Skin epidermis (tissue), 12 donors: Measurements from ENCODE around the gene ZNF485.
A peak's percentile ranks its signal among the peaks of the same experiment; 100 is the strongest.
"Not testable (repeated sequence)": the region's sequence is repeated elsewhere in the genome, so short reads cannot be mapped to it uniquely, and the experiment has no call there.

Source experiments
- H3K27ac ChIP-seq, 21 experiments: fragments of 200-600 bp; sonication (generic) in 11 of 21; one replicate each; pipeline ENCODE4 v1.5.0; 2020; ENCODE audit warnings: mild to moderate bottlenecking in 3 of 21, inconsistent platforms in 2 of 21, moderate library complexity in 2 of 21
- H3K4me3 ChIP-seq, 7 experiments: fragments of 200-600 bp; sonication (generic) in 2 of 7; one replicate each; pipeline ENCODE4 v1.5.0; 2020; ENCODE audit warnings: inconsistent platforms in 2 of 7, mild to moderate bottlenecking in 2 of 7, moderate library complexity in 1 of 7

The ZNF485 gene

GRCh38 chr10:43606323-43607198, at the start of gene ZNF485:
Gene ZNF485 (plus strand): TSS chr10:43606438. CDS start chr10:43607051, 613 bp downstream.
- Histone ChIP-seq H3K4me3 (peak within 1 kb of the TSS; percentile 64 to 97 (median 80)), H3K27ac (peak within 1 kb of the TSS; percentile 25 to 89 (median 71))

- H3K27ac ChIP-seq = no peak overlapping the region
- H3K4me3 ChIP-seq = no peak overlapping the region
These were observed 49.0 kb upstream of the ZNF485 start for GRCh38 chr10:43557214-43557613.

DNA sequence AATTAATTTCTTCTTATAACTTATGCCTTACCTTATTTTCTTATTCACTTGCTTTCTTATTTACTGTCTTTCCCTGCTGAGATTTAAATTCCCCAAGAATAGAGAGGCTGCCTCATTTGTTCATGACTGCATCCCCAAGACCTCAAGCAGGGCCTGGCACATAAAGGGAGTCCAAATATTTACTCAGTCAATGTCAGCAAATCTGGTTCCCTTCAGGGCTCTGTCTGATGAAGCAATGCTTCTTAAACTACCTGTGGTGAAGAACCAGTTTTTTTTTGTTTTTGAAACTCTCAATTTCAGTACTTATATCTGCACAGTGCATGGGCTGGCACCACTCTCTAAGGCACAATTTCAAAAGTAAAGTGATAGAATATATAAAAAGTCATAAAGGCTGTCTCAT, 36.6 kb upstream of the ZNF485 start:
- H3K4me3 ChIP-seq = no peak overlapping the region
- H3K27ac ChIP-seq = no peak overlapping the region

DNA sequence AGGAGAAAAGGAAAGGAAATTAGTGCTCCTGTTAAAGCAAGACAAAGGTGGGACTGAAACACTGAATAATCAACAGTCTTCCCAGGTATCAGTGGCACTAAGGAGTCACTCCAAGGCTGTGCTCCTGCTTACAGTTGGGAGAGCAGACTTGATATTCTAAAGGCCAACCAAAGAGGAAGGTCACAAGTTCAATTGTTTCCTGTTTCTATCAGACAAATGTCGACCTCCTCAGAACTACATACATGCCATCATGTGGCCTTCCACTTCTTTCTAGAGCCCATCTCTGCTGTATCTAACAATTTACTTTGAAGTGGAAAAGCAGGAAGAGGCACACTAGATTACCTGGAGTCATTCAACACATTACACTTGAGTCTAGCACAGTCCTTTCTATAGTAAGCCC, 35.3 kb upstream of the ZNF485 start:
- Histone ChIP-seq H3K4me3 (no peak overlapping the region), H3K27ac (no peak overlapping the region)

- Histone ChIP-seq H3K27ac (peak overlapping the region in 14 of 21 experiments; percentile 7 to 82 (median 62)), H3K4me3 (peak overlapping the region; percentile 36 to 62 (median 49))
These were observed 32.8 kb upstream of the ZNF485 start for GRCh38 chr10:43573250-43574000.

DNA sequence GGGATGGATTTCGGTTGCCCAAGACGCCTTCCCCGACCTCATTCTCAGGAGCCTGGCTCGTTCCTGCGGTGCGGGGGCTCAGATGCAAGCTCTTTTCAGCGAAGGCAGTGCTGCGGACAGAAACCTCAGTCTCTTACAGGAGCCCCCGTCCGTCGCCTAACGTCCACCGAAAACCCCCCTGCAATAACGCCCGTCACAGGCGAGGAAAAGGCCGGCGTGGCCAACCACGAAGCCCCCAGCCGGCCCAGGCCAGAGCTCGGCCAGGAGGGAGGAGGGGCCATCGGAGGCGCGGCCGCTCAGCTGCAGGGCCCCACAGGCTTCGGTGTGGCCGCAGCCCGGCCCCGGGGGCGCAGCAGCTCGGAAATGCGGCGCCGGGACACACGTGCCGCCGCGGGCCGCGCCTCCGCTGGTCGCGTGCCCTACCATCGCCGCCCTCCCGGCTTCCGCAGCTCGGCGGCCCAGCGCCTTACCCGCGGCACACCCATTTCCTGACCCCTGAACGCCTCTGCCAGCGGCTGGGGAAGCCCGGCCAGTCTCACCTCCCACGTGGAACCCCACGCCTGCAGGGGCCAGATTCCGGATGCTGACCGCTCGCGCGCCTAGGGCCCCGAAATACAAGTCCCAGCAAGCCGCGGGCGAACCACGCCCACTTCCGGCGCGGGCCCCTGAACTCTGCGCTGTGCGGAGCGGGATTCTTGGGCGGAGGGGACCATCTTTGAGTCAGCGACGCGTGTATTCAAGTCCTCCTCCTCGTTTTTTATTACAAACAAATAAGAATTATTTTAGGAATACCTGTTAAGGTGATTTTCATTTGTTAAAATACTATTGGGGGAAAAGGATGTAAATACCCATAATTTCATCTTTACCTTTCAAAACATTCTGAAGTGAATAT, 32.0 kb upstream of the ZNF485 start, which contains the start of gene ZNF239:
ZNF239 (minus strand) TSS at position 616 of the 892 bp plus-strand sequence. CDS start 16,537 bp downstream, outside the sequence.
- peak within 1 kb of the TSS in 19 of 21 experiments; percentile 7 to 82 (median 59) for H3K27ac ChIP-seq
- peak within 1 kb of the TSS; percentile 36 to 62 (median 49) for H3K4me3 ChIP-seq

GRCh38 chr10:43574906-43575305, 31.3 kb upstream of the ZNF485 start:
- peak overlapping the region in 4 of 21 experiments; percentile 7 to 78 (median 54) for H3K27ac ChIP-seq
- H3K4me3 ChIP-seq = peak overlapping the region in 6 of 7 experiments; percentile 36 to 62 (median 53)

GRCh38 chr10:43576062-43576461, 30.2 kb upstream of the ZNF485 start:
- Histone ChIP-seq H3K4me3 (no peak overlapping the region), H3K27ac (no peak overlapping the region)

DNA sequence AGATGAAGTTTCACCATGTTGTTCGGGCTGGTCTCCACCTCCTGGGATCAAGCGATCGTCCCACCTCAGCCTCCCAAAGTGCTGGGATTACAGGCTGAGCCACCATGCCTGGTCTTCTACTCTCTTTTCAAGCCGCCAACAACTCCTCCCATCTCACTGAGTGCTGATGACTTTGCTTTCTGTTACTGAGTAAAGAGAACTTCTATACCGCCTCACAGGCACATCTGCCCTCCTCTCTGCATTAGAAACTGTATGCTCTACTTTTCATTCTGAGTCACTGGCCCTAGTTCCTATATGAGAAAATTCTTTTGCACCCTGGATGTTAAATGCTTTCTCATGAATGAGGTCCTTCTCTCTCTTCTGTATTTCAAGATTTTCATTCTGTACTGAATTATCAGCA, 29.7 kb upstream of the ZNF485 start:
- no peak overlapping the region for H3K27ac ChIP-seq
- H3K4me3 ChIP-seq = no peak overlapping the region

GRCh38 chr10:43584051-43584450, 22.2 kb upstream of the ZNF485 start:
- Histone ChIP-seq H3K4me3 (no peak overlapping the region), H3K27ac (no peak overlapping the region)

DNA sequence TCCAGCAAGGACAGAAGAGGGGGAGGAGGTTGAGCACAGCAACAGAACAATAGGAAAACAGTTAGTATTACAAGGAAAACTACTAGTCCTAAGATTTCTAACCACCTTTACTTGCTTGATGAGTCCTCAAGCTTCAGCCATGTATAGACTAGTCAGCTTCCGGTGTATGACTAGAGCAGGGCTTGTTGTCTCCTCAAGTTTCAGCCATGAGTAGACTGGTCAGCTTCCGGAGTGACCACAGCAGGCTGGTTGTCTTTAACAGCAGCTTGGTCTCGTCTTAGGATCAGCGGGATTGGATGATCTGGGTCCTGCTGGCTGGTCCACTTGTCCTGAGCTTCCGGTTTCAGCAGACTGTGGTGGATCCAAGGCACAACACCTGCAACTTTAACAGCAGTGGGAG, 21.2 kb upstream of the ZNF485 start:
- Histone ChIP-seq H3K4me3 (no peak overlapping the region), H3K27ac (no peak overlapping the region)

GRCh38 chr10:43585981-43586729, 20.1 kb upstream of the ZNF485 start:
- Histone ChIP-seq H3K4me3 (no peak overlapping the region), H3K27ac (no peak overlapping the region)

- not testable (repeated sequence) for H3K27ac ChIP-seq, H3K4me3 ChIP-seq
These were observed 19.5 kb upstream of the ZNF485 start for GRCh38 chr10:43586730-43587115.

GRCh38 chr10:43591303-43591904, 14.8 kb upstream of the ZNF485 start:
- H3K27ac ChIP-seq = no peak overlapping the region
- H3K4me3 ChIP-seq = no peak overlapping the region

DNA sequence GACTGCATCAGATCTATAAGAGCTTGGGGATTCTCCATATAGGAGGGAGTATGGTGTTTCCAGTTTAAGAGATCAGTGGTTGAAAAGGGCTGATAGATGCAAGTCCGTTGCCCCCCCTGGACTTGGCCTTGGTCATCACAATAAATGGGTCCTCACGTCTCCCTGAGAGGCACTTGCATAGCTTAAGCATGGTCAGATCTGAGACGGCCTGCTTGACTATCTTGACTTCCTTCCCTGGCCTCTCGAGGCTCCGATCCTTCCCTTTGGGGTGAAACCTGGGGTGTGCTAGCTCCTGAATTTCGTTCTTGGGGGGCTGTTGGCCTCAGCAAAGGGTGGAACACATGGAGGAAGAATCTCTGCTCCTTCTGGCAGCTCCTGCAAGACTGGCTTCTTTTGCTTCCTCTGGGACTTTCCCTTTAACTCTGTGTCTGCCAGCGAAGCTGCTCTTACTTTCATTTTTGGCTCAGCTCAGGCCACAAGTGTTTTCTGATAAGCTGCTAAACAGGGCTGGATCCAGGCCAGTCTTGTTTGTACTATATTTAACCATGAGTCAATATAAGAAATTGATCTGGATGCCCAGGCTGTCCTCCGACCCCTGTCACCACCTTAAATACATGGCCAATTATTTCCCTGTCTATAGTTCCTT, 11.2 kb upstream of the ZNF485 start:
- Histone ChIP-seq H3K4me3 (peak overlapping the region in 2 of 7 experiments; percentile 1 to 15), H3K27ac (peak overlapping the region in 3 of 21 experiments; percentile 3 to 80 (median 10))

- Histone ChIP-seq H3K4me3 (no peak overlapping the region), H3K27ac (peak overlapping the region in 2 of 21 experiments; percentile 10 to 80)
These were observed 10.4 kb upstream of the ZNF485 start for GRCh38 chr10:43595739-43596298.

GRCh38 chr10:43596546-43596945, 9.7 kb upstream of the ZNF485 start:
- Histone ChIP-seq H3K27ac (peak overlapping the region in 1 of 21 experiments; percentile 80), H3K4me3 (no peak overlapping the region)

DNA sequence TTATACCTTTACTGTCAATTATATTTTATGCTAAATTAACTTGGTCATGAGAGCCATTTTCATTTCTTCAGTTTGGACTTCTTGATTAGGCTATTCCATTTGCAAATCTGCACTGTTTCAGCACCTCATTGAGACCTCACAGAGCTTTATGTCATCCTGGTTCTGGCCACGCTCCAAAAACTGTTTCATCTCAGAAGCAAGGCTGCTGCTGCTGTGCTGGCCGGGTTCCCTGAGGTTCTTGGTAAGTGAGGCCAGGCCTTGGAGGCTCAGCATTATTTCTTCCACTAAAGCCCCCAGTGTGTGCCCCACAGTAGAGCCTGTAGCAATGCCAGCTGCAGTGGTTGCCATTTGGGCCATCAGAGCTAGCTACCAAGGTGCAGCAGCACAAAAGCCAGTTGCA, 7.8 kb upstream of the ZNF485 start:
- Histone ChIP-seq H3K27ac (no peak overlapping the region), H3K4me3 (no peak overlapping the region)
